SW480 (cell line): ENCODE data around the gene NKAIN2.
"Not testable (repeated sequence)": the region's sequence is repeated elsewhere in the genome, so short reads cannot be mapped to it uniquely, and the experiment has no call there.

Source experiments
- DNase-seq: peaks from one replicate; pipeline ENCODE4 v3.0.0-alpha.2; 2016; ENCODE audit warnings: low spot score

The NKAIN2 gene

GRCh38 chr6:124205921-124206320 lies 402.3 kb downstream of the NKAIN2 start:
- no peak for DNase-seq

- no peak for DNase-seq
These were observed 420.1 kb downstream of the NKAIN2 start for GRCh38 chr6:124223611-124224345.

- no peak for DNase-seq
These were observed 422.7 kb downstream of the NKAIN2 start for GRCh38 chr6:124226396-124226795.

- DNase-seq: no peak
These were observed 429.6 kb downstream of the NKAIN2 start for GRCh38 chr6:124233221-124233620.

- DNase-seq: no peak
These were observed 431.1 kb downstream of the NKAIN2 start for GRCh38 chr6:124234801-124235200.

- no peak for DNase-seq
These were observed 434.2 kb downstream of the NKAIN2 start for GRCh38 chr6:124237911-124238310.

GRCh38 chr6:124238408-124238807 lies 434.7 kb downstream of the NKAIN2 start:
- DNase-seq: not testable (repeated sequence)

GRCh38 chr6:124254941-124255685 lies 451.4 kb downstream of the NKAIN2 start:
- no peak for DNase-seq

- no peak for DNase-seq
These were observed 456.7 kb downstream of the NKAIN2 start for GRCh38 chr6:124260337-124260736.

- no peak for DNase-seq
These were observed 466.1 kb downstream of the NKAIN2 start for GRCh38 chr6:124269733-124270132.

- DNase-seq: no peak
These were observed 470.0 kb downstream of the NKAIN2 start for GRCh38 chr6:124273701-124274100.

GRCh38 chr6:124282541-124282940 lies 478.9 kb downstream of the NKAIN2 start:
- no peak for DNase-seq

GRCh38 chr6:124283486-124283885 lies 479.8 kb downstream of the NKAIN2 start:
- DNase-seq: no peak

GRCh38 chr6:124285146-124285545 lies 481.5 kb downstream of the NKAIN2 start:
- no peak for DNase-seq

GRCh38 chr6:124294574-124295200 lies 491.0 kb downstream of the NKAIN2 start:
- no peak for DNase-seq

GRCh38 chr6:124297507-124297906 lies 493.8 kb downstream of the NKAIN2 start:
- no peak for DNase-seq

GRCh38 chr6:124298730-124299129 lies 495.1 kb downstream of the NKAIN2 start:
- DNase-seq: no peak

- not testable (repeated sequence) for DNase-seq
These were observed 497.2 kb downstream of the NKAIN2 start for GRCh38 chr6:124300907-124301306.

GRCh38 chr6:124303971-124304370 lies 500.3 kb downstream of the NKAIN2 start:
- DNase-seq: no peak

GRCh38 chr6:124310139-124310538 lies 506.5 kb downstream of the NKAIN2 start:
- no peak for DNase-seq

- no peak for DNase-seq
These were observed 515.7 kb downstream of the NKAIN2 start for GRCh38 chr6:124319410-124319809.

GRCh38 chr6:124324237-124324636 lies 520.6 kb downstream of the NKAIN2 start:
- DNase-seq: no peak

- DNase-seq: no peak
These were observed 526.5 kb downstream of the NKAIN2 start for GRCh38 chr6:124330197-124330596.
